SK-N-SH treated with all-trans-retinoic acid at 6 μM for 48 hours (cell line): ENCODE results near the gene C22orf15.

ENCODE experiments used
- ATAC-seq: fragments of 200-7000 bp; cut with Tn5 transposase; 3 replicates; pipeline ENCODE4 v1.9.1; 2020; ENCODE audit warnings: mild to moderate bottlenecking, moderate library complexity
- ARNTL ChIP-seq: fragments of 450-650 bp; formaldehyde crosslinking; IDR thresholded peaks from 2 replicates; pipeline ENCODE4 v1.5.0; 2020; ENCODE audit warnings: low read depth, mild to moderate bottlenecking, moderate library complexity, borderline replicate concordance
- BACH2 ChIP-seq: fragments of 250-450 bp; sonication (Bioruptor Pico); IDR thresholded peaks from 2 replicates; pipeline ENCODE4 v1.9.0; 2021; ENCODE audit warnings: mild to moderate bottlenecking, borderline replicate concordance
- CREB5 ChIP-seq: fragments of 250-450 bp; sonication (Bioruptor Pico); IDR thresholded peaks from 2 replicates; pipeline ENCODE4 v1.5.1; 2020; ENCODE audit warnings: low read depth, mild to moderate bottlenecking, moderate library complexity
- CSDC2 ChIP-seq: fragments of 250-450 bp; sonication (Bioruptor Pico); IDR thresholded peaks from 2 replicates; pipeline ENCODE4 v1.5.0; 2020; ENCODE audit warnings: mild to moderate bottlenecking, moderate library complexity
- CSRNP3 ChIP-seq: fragments of 250-450 bp; sonication (Bioruptor Pico); IDR thresholded peaks from 2 replicates; pipeline ENCODE4 v1.5.1; 2021; ENCODE audit warnings: mild to moderate bottlenecking, moderate library complexity
- ESRRG ChIP-seq: fragments of 250-450 bp; sonication (Bioruptor Pico); IDR thresholded peaks from 2 replicates; pipeline ENCODE4 v1.6.1; 2021; ENCODE audit warnings: mild to moderate bottlenecking
- GLIS3 ChIP-seq: fragments of 250-450 bp; sonication (Bioruptor Pico); IDR thresholded peaks from 2 replicates; pipeline ENCODE4 v1.5.0; 2020; ENCODE audit warnings: mild to moderate bottlenecking, moderate library complexity
- ISL1 ChIP-seq: fragments of 250-450 bp; sonication (Bioruptor Pico); IDR thresholded peaks from 2 replicates; pipeline ENCODE4 v2.1.2; 2022; ENCODE audit warnings: mild to moderate bottlenecking, moderate library complexity
- OSR1 ChIP-seq: fragments of 250-450 bp; sonication (Bioruptor Pico); IDR thresholded peaks from 2 replicates; pipeline ENCODE4 v1.8.0; 2022; ENCODE audit warnings: moderate library complexity, mild to moderate bottlenecking, inconsistent platforms
- POU6F1 ChIP-seq: fragments of 250-450 bp; sonication (Bioruptor Pico); IDR thresholded peaks from 2 replicates; pipeline ENCODE4 v1.8.0; 2021; ENCODE audit warnings: low read depth, mild to moderate bottlenecking, moderate library complexity, borderline replicate concordance
- PPARA ChIP-seq: fragments of 250-450 bp; sonication (Bioruptor Pico); IDR thresholded peaks from 2 replicates; pipeline ENCODE4 v1.5.0; 2020; ENCODE audit warnings: mild to moderate bottlenecking, borderline replicate concordance
- RARB ChIP-seq: fragments of 250-450 bp; sonication (Bioruptor Pico); IDR thresholded peaks from 2 replicates; pipeline ENCODE4 v1.8.0; 2021; ENCODE audit warnings: mild to moderate bottlenecking, moderate library complexity
- SNAI2 ChIP-seq: fragments of 250-450 bp; sonication (Bioruptor Pico); IDR thresholded peaks from 2 replicates; pipeline ENCODE4 v1.5.0; 2020; ENCODE audit warnings: mild to moderate bottlenecking, moderate library complexity
- TCF4 ChIP-seq: fragments of 250-450 bp; sonication (Bioruptor Pico); IDR thresholded peaks from 2 replicates; pipeline ENCODE4 v1.8.0; 2021; ENCODE audit warnings: mild to moderate bottlenecking, moderate library complexity, borderline replicate concordance
- TOX ChIP-seq: fragments of 250-450 bp; sonication (Bioruptor Pico); IDR thresholded peaks from 2 replicates; pipeline ENCODE4 v1.8.0; 2021; ENCODE audit warnings: mild to moderate bottlenecking, moderate library complexity, borderline replicate concordance
- ZC3H10 ChIP-seq: fragments of 250-450 bp; sonication (Bioruptor Pico); IDR thresholded peaks from 2 replicates; pipeline ENCODE4 v1.5.1; 2021; ENCODE audit warnings: mild to moderate bottlenecking, moderate library complexity
- ZFP3 ChIP-seq: fragments of 250-450 bp; sonication (Bioruptor Pico); IDR thresholded peaks from 2 replicates; pipeline ENCODE4 v1.5.0; 2020; ENCODE audit warnings: mild to moderate bottlenecking, moderate library complexity
- ZFP30 ChIP-seq: fragments of 450-650 bp; formaldehyde crosslinking; IDR thresholded peaks from 2 replicates; pipeline ENCODE4 v1.5.0; 2022; ENCODE audit warnings: mild to moderate bottlenecking, moderate library complexity
- ZNF565 ChIP-seq: fragments of 450-650 bp; formaldehyde crosslinking; conservative IDR thresholded peaks from 2 replicates; pipeline ENCODE4 v1.5.0; 2020; ENCODE audit warnings: low read depth, mild to moderate bottlenecking, moderate library complexity
- ZNF70 ChIP-seq: fragments of 450-650 bp; formaldehyde crosslinking; IDR thresholded peaks from 2 replicates; pipeline ENCODE4 v1.5.0; 2020; ENCODE audit warnings: mild to moderate bottlenecking, moderate library complexity
- ZNF8 ChIP-seq: fragments of 450-650 bp; formaldehyde crosslinking; IDR thresholded peaks from 2 replicates; pipeline ENCODE4 v1.5.0; 2020; ENCODE audit warnings: mild to moderate bottlenecking, moderate library complexity

The C22orf15 gene

DNA sequence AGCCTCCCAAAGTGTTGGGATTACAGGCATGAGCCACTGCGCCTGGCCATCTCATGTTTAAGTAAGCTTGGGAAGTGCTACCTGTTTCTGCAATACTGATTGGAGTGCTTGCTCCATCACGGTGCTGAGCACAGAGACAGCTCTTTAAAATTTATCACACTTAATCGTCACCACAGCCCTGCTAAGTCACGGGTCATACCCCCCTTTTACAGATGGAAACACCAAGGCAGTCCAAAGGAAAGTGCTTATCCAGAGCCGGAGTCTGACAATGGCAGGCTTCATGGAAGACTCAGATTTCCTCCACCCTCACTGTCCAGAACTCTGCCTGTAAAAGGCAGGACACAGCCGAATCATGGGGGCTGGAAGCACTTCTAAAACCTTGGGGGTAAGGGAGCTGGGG is 2.7 kb upstream of the C22orf15 start (continued):
- TF ChIP-seq CSDC2 (no peak), ESRRG (no peak)

GRCh38 chr22:23763579-23763945 is 772 bp downstream of the C22orf15 start:
- no peak for ATAC-seq
- TF ChIP-seq ZNF70 (CRISPR knock-in tag): no peak

DNA sequence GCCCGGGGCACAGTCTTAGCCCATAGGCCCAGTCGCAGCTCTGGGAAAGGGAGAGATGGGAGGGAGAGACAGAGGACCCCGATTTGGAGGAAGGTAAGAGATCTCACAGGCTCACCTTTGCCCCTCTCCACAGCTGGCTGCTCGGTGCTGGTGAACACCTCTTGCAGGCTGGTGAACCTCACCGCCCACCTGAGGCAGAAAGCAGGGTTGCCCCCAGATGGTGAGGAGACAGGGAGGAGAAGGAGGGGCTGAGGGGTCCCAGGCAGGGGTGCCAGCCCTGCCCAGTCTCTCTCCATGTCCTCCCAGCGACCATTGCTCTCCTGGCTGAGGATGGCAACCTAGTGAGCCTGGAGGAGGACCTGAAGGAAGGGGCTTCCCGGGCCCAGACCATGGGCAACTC is 1.2 kb downstream of the C22orf15 start:
- TF ChIP-seq POU6F1 (CRISPR knock-in tag) (no peak), ZFP30 (CRISPR knock-in tag) (no peak), ZC3H10 (CRISPR knock-in tag) (no peak), TOX (CRISPR knock-in tag) (no peak), CSDC2 (no peak)
- ATAC-seq: no peak

- ATAC-seq: no peak
- no peak for TF ChIP-seq ZFP3 (CRISPR knock-in tag)
- TF ChIP-seq TOX (CRISPR knock-in tag): no peak
- TF ChIP-seq CREB5 (CRISPR knock-in tag): no peak
- no peak for TF ChIP-seq ZFP30 (CRISPR knock-in tag)
- no peak for TF ChIP-seq SNAI2 (CRISPR knock-in tag)
- TF ChIP-seq GLIS3 (CRISPR knock-in tag): no peak
- TF ChIP-seq ESRRG: no peak
- TF ChIP-seq ARNTL: no peak
- no peak for TF ChIP-seq BACH2 (CRISPR knock-in tag)
- no peak for TF ChIP-seq ZNF565
- TF ChIP-seq ISL1 (CRISPR knock-in tag): no peak
- TF ChIP-seq ZNF8 (CRISPR knock-in tag): no peak
- TF ChIP-seq TCF4 (CRISPR knock-in tag): no peak
- no peak for TF ChIP-seq ZNF70 (CRISPR knock-in tag)
- no peak for TF ChIP-seq RARB (CRISPR knock-in tag)
- TF ChIP-seq CSRNP3 (CRISPR knock-in tag): no peak
- no peak for TF ChIP-seq ZC3H10 (CRISPR knock-in tag)
- no peak for TF ChIP-seq PPARA
- TF ChIP-seq CSDC2: no peak
- no peak for TF ChIP-seq OSR1 (CRISPR knock-in tag)
These were observed 2.4 kb downstream of the C22orf15 start for GRCh38 chr22:23764899-23765881.

DNA sequence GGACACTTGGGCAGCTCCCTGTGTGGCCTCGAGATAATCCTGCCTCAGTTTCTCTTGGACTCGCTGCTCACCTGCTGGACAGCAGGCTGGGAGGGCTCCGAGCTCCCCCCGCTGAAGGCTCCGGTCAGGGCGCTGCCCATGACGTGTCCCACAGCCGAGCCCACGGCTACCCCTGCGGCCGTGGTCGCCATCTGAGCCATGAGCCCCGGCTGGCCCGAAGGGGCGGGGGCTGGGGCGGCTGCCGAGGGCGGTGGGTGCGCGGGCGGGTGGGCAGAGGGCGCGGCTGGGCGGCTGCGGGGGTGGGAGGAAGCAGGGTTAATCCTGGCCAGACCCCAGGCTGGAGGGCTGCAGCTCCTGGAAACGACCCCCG is 4.5 kb downstream of the C22orf15 start:
- ATAC-seq: peak; percentile 7
- no peak for TF ChIP-seq GLIS3 (CRISPR knock-in tag)
- no peak for TF ChIP-seq ESRRG
- TF ChIP-seq SNAI2 (CRISPR knock-in tag): no peak
- TF ChIP-seq RARB (CRISPR knock-in tag): no peak
- no peak for TF ChIP-seq ZNF565
- TF ChIP-seq CREB5 (CRISPR knock-in tag): no peak
- TF ChIP-seq OSR1 (CRISPR knock-in tag): no peak
- no peak for TF ChIP-seq ZFP3 (CRISPR knock-in tag)
- no peak for TF ChIP-seq CSRNP3 (CRISPR knock-in tag)
- no peak for TF ChIP-seq ZFP30 (CRISPR knock-in tag)
- no peak for TF ChIP-seq POU6F1 (CRISPR knock-in tag)
- no peak for TF ChIP-seq BACH2 (CRISPR knock-in tag)
- no peak for TF ChIP-seq ZNF8 (CRISPR knock-in tag)
- no peak for TF ChIP-seq ZC3H10 (CRISPR knock-in tag)
